IMR-90 (cell line): ENCODE results near the gene KYNU.

Source experiments
- BHLHE40 ChIP-seq: fragments of 150-350 bp; IDR thresholded peaks from 2 replicates; pipeline ENCODE4 v1.6.1; 2016; ENCODE audit warnings: mild to moderate bottlenecking, low read depth, low read length
- CEBPB ChIP-seq: IDR thresholded peaks from 2 replicates; pipeline ENCODE4 v1.6.1; 2012; ENCODE audit warnings: low read depth, low read length, improper control_type of control experiment
- ELK1 ChIP-seq: fragments of 150-350 bp; IDR thresholded peaks from 2 replicates; pipeline ENCODE4 v1.6.1; 2016; ENCODE audit warnings: low read depth, mild to moderate bottlenecking, low read length, moderate library complexity, borderline replicate concordance
- FOS ChIP-seq: fragments of 150-350 bp; IDR thresholded peaks from 2 replicates; pipeline ENCODE4 v1.6.1; 2016; ENCODE audit warnings: low read depth, low read length
- MAZ ChIP-seq: IDR thresholded peaks from 2 replicates; pipeline ENCODE4 v1.6.1; 2012; ENCODE audit warnings: low read depth, mild to moderate bottlenecking, low read length, improper control_type of control experiment, moderate library complexity, borderline replicate concordance
- NFE2L2 ChIP-seq: fragments of 150-350 bp; IDR thresholded peaks from 2 replicates; pipeline ENCODE4 v1.6.1; 2016; ENCODE audit warnings: low read depth, mild to moderate bottlenecking, low read length
- POLR2A ChIP-seq: IDR thresholded peaks from 2 replicates; pipeline ENCODE4 v1.6.1; 2012; ENCODE audit warnings: mild to moderate bottlenecking, low read depth, low read length
- RCOR1 ChIP-seq: IDR thresholded peaks from 2 replicates; pipeline ENCODE4 v1.6.1; 2012; ENCODE audit warnings: mild to moderate bottlenecking, low read length, improper control_type of control experiment; ENCODE audit not compliant: insufficient replicate concordance
- RFX5 ChIP-seq: IDR thresholded peaks from 2 replicates; pipeline ENCODE4 v1.8.0; 2012; ENCODE audit warnings: low read depth, mild to moderate bottlenecking, low read length, moderate library complexity
- SMC3 ChIP-seq: fragments of 150-350 bp; IDR thresholded peaks from 2 replicates; pipeline ENCODE4 v1.6.1; 2016; ENCODE audit warnings: low read depth, mild to moderate bottlenecking, antibody characterized with exemption, low read length, moderate library complexity
- TF ChIP-seq, protein P1 (sequence below): conservative IDR thresholded peaks from 2 replicates; pipeline ENCODE4 v1.5.1; 2012; ENCODE audit warnings: mild to moderate bottlenecking, low read depth, low read length, improper control_type of control experiment
- TF ChIP-seq, protein P2 (sequence below): fragments of 150-350 bp; IDR thresholded peaks from 2 replicates; pipeline ENCODE4 v1.6.1; 2017; ENCODE audit warnings: mild to moderate bottlenecking, antibody characterized with exemption, low read length, low read depth

DNA sequence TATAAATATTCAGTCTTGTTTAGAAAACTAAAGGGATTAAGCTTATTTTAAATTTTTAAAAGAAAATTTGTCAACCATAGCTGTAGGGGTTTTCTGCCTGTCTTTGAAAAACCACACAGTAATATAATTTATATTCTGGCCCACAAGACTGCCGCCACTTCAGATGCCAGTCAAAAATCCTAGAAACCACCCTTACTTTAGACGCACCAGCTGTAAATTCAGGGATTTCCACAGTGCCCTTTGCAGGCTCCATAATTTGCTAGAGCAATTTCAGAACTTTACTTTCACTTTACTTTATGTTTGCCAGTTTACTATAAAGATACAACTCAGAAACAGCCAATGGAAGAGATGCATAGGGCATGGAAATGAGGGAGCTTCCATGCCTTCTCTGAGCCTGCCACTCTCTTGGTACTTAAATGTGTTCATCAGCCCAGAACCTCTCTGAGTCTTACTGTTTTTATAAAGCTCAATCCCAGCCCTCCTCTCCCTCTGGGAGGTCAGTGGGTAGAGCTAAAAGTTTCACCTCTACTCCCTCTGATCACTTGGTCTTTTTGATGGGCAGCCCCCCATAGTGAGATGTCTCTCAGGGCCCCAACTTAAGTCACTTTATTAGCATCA is 63.3 kb downstream of the KYNU start:
- TF ChIP-seq ELK1 (no peak), RCOR1 (no peak), POLR2A (no peak), FOS (no peak), CEBPB (no peak), BHLHE40 (no peak), MAZ (no peak), RFX5 (no peak), SMC3 (no peak), NFE2L2 (no peak)
- TF ChIP-seq, protein P1, sequence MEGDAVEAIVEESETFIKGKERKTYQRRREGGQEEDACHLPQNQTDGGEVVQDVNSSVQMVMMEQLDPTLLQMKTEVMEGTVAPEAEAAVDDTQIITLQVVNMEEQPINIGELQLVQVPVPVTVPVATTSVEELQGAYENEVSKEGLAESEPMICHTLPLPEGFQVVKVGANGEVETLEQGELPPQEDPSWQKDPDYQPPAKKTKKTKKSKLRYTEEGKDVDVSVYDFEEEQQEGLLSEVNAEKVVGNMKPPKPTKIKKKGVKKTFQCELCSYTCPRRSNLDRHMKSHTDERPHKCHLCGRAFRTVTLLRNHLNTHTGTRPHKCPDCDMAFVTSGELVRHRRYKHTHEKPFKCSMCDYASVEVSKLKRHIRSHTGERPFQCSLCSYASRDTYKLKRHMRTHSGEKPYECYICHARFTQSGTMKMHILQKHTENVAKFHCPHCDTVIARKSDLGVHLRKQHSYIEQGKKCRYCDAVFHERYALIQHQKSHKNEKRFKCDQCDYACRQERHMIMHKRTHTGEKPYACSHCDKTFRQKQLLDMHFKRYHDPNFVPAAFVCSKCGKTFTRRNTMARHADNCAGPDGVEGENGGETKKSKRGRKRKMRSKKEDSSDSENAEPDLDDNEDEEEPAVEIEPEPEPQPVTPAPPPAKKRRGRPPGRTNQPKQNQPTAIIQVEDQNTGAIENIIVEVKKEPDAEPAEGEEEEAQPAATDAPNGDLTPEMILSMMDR: no peak
- TF ChIP-seq, protein P2, sequence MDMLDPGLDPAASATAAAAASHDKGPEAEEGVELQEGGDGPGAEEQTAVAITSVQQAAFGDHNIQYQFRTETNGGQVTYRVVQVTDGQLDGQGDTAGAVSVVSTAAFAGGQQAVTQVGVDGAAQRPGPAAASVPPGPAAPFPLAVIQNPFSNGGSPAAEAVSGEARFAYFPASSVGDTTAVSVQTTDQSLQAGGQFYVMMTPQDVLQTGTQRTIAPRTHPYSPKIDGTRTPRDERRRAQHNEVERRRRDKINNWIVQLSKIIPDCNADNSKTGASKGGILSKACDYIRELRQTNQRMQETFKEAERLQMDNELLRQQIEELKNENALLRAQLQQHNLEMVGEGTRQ: no peak
